ENCODE measurements around the gene UNKL.

DNA sequence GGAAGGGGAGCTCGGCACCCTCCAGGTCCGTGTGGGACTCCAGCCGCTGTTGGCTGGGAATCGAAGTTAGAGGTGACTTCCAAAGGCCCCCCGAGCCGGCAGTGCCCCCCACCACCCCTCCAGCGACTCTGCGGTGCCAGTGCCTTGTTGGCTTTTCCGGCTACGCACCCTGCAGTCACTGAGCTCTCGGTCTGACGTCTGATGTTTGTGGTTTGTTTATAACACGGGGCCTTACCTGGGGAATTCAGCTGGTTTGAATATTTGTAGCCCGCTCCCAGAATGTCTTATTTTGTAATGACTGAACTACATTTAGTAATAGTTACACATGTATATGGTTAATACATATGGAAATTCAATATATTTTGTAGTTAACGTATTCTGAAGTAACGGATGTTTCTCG lies 88.1 kb downstream of the UNKL start:
- TF ChIP-seq, protein P1, sequence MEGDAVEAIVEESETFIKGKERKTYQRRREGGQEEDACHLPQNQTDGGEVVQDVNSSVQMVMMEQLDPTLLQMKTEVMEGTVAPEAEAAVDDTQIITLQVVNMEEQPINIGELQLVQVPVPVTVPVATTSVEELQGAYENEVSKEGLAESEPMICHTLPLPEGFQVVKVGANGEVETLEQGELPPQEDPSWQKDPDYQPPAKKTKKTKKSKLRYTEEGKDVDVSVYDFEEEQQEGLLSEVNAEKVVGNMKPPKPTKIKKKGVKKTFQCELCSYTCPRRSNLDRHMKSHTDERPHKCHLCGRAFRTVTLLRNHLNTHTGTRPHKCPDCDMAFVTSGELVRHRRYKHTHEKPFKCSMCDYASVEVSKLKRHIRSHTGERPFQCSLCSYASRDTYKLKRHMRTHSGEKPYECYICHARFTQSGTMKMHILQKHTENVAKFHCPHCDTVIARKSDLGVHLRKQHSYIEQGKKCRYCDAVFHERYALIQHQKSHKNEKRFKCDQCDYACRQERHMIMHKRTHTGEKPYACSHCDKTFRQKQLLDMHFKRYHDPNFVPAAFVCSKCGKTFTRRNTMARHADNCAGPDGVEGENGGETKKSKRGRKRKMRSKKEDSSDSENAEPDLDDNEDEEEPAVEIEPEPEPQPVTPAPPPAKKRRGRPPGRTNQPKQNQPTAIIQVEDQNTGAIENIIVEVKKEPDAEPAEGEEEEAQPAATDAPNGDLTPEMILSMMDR (IDR thresholded peaks at IDR 0.05 in 8 of 11, conservative IDR thresholded peaks at IDR 0.05 in 3 of 11) = no peak
- TF ChIP-seq POLR2AphosphoS5 (IDR thresholded peaks at IDR 0.05) = no peak
